ENCODE data around the gene FAIM2. TPM values are rescaled to one million over a fixed set of nuclear protein-coding genes. Genes with fewer than 3 reads are reported as not detected.

FAIM2 gene
- total RNA-seq, 2 experiments from 2014 or later, result 0.22 to 0.56 TPM

DNA sequence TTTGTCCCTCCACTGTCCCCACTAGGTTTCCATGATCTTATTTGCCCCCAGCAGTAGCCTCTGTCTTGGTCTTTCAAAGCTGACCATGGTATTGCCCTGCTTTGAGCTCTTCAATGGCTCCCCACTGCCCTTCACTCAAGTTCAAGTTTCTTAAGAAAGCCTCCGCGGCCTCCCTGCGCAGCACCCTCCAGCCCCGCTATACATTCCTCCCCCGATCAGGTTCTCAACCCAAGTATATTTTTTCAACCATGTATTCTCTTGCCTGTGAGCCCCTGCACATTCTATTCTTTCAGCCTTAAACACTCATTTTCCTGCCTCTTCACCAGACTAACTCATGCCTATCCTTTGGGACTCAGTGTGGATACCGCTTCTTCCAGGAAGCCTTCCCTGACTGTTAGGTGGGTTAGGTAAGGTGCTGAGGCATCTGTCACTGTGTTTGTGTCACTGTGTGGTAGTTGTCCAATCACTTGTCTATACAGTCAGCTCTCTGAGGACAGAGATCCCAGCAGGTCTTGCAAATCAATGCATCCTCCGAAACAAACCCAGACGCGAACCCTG is 4.3 kb downstream of the FAIM2 start:
- H3K9me3 Mint-ChIP-seq, result no peaks in the 10 kb centered on the region
- ATAC-seq (no peak), DNase-seq (no peak)
- H3K27ac Mint-ChIP-seq, result no peak overlapping the region
- peaks cover 7% of the 10 kb centered on the region for H3K4me1 Mint-ChIP-seq (ENCODE audit: low read depth)
- TF ChIP-seq, protein P1, sequence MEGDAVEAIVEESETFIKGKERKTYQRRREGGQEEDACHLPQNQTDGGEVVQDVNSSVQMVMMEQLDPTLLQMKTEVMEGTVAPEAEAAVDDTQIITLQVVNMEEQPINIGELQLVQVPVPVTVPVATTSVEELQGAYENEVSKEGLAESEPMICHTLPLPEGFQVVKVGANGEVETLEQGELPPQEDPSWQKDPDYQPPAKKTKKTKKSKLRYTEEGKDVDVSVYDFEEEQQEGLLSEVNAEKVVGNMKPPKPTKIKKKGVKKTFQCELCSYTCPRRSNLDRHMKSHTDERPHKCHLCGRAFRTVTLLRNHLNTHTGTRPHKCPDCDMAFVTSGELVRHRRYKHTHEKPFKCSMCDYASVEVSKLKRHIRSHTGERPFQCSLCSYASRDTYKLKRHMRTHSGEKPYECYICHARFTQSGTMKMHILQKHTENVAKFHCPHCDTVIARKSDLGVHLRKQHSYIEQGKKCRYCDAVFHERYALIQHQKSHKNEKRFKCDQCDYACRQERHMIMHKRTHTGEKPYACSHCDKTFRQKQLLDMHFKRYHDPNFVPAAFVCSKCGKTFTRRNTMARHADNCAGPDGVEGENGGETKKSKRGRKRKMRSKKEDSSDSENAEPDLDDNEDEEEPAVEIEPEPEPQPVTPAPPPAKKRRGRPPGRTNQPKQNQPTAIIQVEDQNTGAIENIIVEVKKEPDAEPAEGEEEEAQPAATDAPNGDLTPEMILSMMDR (IDR thresholded peaks at IDR 0.05), result no peak
- POLR2A ChIA-PET, result interaction anchor here (0.6 kb wide), 1 partner anchor 33 kb away, joined by 3 read pairs; no protein-coding TSS in a partner anchor
- intact Hi-C loops (cut with micrococcal nuclease), result no loop called here
- CTCF ChIA-PET, result interaction anchor here (1.6 kb wide), 1 partner anchor 68 kb away, joined by 4 read pairs; no protein-coding TSS in a partner anchor
- peaks cover under 1% of the 10 kb centered on the region for H3K27me3 Mint-ChIP-seq
- H3K4me3 Mint-ChIP-seq, result no peak overlapping the region
- no peaks in the 10 kb centered on the region for H3K36me3 Mint-ChIP-seq (ENCODE audit: low read depth)

DNA sequence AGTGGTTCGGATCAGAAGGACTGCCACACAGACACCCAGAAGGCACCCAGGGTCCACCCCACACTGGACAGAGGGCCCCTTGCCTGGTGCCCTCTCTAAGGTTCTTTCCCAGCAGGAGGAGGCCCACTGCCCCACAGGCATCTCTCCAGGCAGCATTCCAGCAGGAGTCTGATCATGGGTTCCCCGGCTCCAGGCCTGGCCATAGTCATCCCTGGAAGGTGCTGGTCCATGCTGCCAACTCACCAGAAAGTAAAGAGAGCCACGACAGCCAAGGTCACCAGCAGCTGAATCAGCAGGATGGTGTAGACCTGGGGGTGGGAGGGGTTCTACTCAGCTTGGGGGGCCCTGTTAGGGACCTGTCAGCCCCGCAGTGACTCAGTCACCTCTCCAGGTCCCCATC is 6.4 kb downstream of the FAIM2 start:
- CTCF ChIA-PET, result interaction anchor here (1.3 to 1.5 kb wide), 4 partner anchors 10 to 71 kb away, joined by 3 to 5 read pairs (median 4); no protein-coding TSS in a partner anchor
- ATAC-seq, result no peak

DNA sequence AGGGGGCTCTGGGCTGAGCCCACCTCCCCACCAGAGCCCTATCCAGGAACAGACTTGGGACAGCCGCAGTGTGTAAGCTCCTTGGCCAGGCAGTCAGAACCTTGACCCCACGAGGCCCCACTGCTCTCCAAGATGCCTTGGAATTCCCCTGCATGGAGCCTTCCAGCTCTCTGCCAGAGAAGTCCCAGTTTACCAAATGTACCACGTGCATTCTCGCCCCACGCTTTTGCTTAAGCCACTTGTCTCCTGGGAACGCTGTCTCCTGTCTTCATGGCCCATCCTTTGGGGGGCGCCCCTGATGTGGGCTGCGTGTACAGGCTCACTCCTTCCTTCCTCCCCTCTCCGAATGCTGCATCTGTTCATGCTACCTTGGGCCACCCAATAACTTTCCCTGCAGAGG is 7.9 kb downstream of the FAIM2 start:
- no peak for ATAC-seq
- DNase-seq, result no peak
- intact Hi-C loops (cut with micrococcal nuclease), result no loop called here
- Mint-ChIP-seq H3K4me3 (no peak overlapping the region), H3K27ac (no peak overlapping the region), H3K4me1 (ENCODE audit: low read depth) (peaks cover 2% of the 10 kb centered on the region), H3K27me3 (no peaks in the 10 kb centered on the region), H3K36me3 (ENCODE audit: low read depth) (no peaks in the 10 kb centered on the region), H3K9me3 (no peaks in the 10 kb centered on the region)
- TF ChIP-seq, protein P1 (IDR thresholded peaks at IDR 0.05), result no peak
- POLR2A ChIA-PET, result no interaction called here
- CTCF ChIA-PET, result no interaction called here

More for the DNA sequence above, 6.4 kb downstream of the FAIM2 start:
- Mint-ChIP-seq H3K4me3 (no peak overlapping the region), H3K4me1 (ENCODE audit: low read depth) (peaks cover 2% of the 10 kb centered on the region), H3K36me3 (ENCODE audit: low read depth) (no peaks in the 10 kb centered on the region), H3K27ac (no peak overlapping the region), H3K27me3 (no peaks in the 10 kb centered on the region), H3K9me3 (no peaks in the 10 kb centered on the region)
- intact Hi-C loops (cut with micrococcal nuclease), result no loop called here
- DNase-seq, result no peak
- POLR2A ChIA-PET, result interaction anchor here (0.6 kb wide), 1 partner anchor 10 kb away, joined by 3 read pairs; no protein-coding TSS in a partner anchor
- TF ChIP-seq, protein P1 (IDR thresholded peaks at IDR 0.05), result no peak

DNA sequence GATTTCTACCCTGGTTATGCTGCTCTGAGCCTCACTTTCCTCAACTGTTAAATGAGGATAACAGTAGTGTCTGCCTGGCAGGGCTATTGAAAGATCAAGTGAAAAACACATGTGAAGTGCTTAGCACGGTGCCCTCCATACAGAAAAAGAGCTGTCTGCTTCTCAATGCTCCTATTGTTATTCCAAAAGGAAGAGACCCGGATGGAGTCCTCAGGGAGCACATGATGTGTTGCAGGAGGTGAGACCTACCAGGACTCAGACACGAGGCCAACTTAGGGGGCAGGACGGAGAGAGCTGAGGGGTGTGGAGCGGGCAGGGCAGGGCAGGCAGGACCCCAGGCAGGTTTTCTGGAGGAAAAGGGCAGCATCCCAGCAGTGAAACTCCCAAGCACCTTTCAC is 8.9 kb downstream of the FAIM2 start:
- H3K4me3 Mint-ChIP-seq, result no peak overlapping the region
- H3K9me3 Mint-ChIP-seq, result no peaks in the 10 kb centered on the region
- no peak overlapping the region for H3K27ac Mint-ChIP-seq
- intact Hi-C loops (cut with micrococcal nuclease), result no loop called here
- no peak for DNase-seq
- no peak for ATAC-seq
- CTCF ChIA-PET, result interaction anchor here (1.7 kb wide), 1 partner anchor 72 kb away, joined by 6 read pairs; no protein-coding TSS in a partner anchor
- no peaks in the 10 kb centered on the region for H3K36me3 Mint-ChIP-seq (ENCODE audit: low read depth)
- POLR2A ChIA-PET, result interaction anchor here (1.0 kb wide), 1 partner anchor 8 kb away, joined by 3 read pairs; no protein-coding TSS in a partner anchor
- H3K27me3 Mint-ChIP-seq, result no peaks in the 10 kb centered on the region
- TF ChIP-seq, protein P1 (IDR thresholded peaks at IDR 0.05), result no peak
- peaks cover 2% of the 10 kb centered on the region for H3K4me1 Mint-ChIP-seq (ENCODE audit: low read depth)

All from activated CD8-positive, alpha-beta T cell treated with anti-CD3 and anti-CD28 coated beads for 36 hours (primary cell).